HepG2 (cell line): Measurements from ENCODE around the gene ARHGAP22. TPM values are rescaled to one million over a fixed set of nuclear protein-coding genes. Genes with fewer than 3 reads are reported as not detected.

Source experiments
- ATAC-seq: fragments of 200-7000 bp; cut with Tn5 transposase; 3 replicates; pipeline ENCODE4 v1.9.1; 2020; ENCODE audit warnings: mild to moderate bottlenecking, moderate library complexity
- BruUV-seq: library from RNA; stranded (reverse); fragments of 400-500 nt; replicated peaks from 2 replicates; lab custom pipeline; 2021; lab: Mats Ljungman, UMichigan
- CTCF ChIA-PET: fragments of 300-600 bp; formaldehyde crosslinking; extraction: SDS; loops from one replicate; lab custom pipeline; 2021; ENCODE audit warnings: low total read pairs, inconsistent platforms, low intra/inter-chr PET ratio; lab: Yijun Ruan, JAX
- POLR2A ChIA-PET: fragments of 350-600 bp; sonication (Branson Sonifier 250); formaldehyde crosslinking; loops from one replicate; lab custom pipeline; 2020; ENCODE audit warnings: antibody characterized with exemption, inconsistent platforms; lab: Yijun Ruan, JAX
- DNase-seq: peaks from one replicate; pipeline ENCODE4 v3.0.0-alpha.2; 2015; ENCODE audit warnings: low spot score
- FAIRE-seq: peaks from 3 replicates; lab custom pipeline; 2011; peaks lifted over from hg19 to GRCh38; lab: Jason Lieb, UNC
- H2AFZ ChIP-seq: one replicate; pipeline ENCODE4 v1.6.1; 2011; ENCODE audit warnings: low read length, inconsistent platforms
- H3K27ac ChIP-seq: fragments of 300-600 bp; 3 replicates; pipeline ENCODE4 v1.8.0; 2011; ENCODE audit warnings: mixed run types, mild to moderate bottlenecking, mixed read lengths, low read length, inconsistent platforms; ENCODE audit not compliant: insufficient read depth; ENCODE audit errors: extremely low read length
- H3K27me3 ChIP-seq, 2 experiments: fragments of 200-600 bp in 1 of 2; 2 replicates in 1 of 2; 3 replicates in 1 of 2; pipeline versions ENCODE4 v1.6.0 to v1.8.0; 2011; ENCODE audit warnings: low read length in 2 of 2, mild to moderate bottlenecking in 2 of 2, moderate library complexity in 2 of 2, inconsistent platforms in 1 of 2; ENCODE audit not compliant: insufficient read depth in 2 of 2, control insufficient read depth in 1 of 2
- H3K36me3 ChIP-seq, 2 experiments: fragments of 200-600 bp in 1 of 2; replicated peaks in 1 of 2; 2 replicates in 1 of 2; 3 replicates in 1 of 2; pipeline versions ENCODE4 v1.5.1 to v1.8.0; 2011; ENCODE audit warnings: low read length in 2 of 2, inconsistent platforms in 1 of 2; ENCODE audit not compliant: insufficient read depth in 2 of 2, control insufficient read depth in 1 of 2
- H3K4me1 ChIP-seq: 2 replicates; pipeline ENCODE4 v1.5.1; 2012; ENCODE audit warnings: low read length, inconsistent platforms; ENCODE audit not compliant: insufficient read depth
- H3K4me2 ChIP-seq: 2 replicates; pipeline ENCODE4 v1.6.0; 2011; ENCODE audit warnings: low read depth, low read length, inconsistent platforms
- H3K4me3 ChIP-seq, 3 experiments: fragments of 200-600 bp in 1 of 3; sonication (generic), shearing (Covaris generic) in 1 of 3; replicated peaks in 1 of 3; 2 replicates each; pipeline ENCODE4 v1.5.1; 2011 to 2016; ENCODE audit warnings: low read length in 3 of 3, inconsistent platforms in 2 of 3, low read depth in 2 of 3, mild to moderate bottlenecking in 2 of 3, control low read depth in 1 of 3, mixed read lengths in 1 of 3; ENCODE audit not compliant: insufficient read depth in 1 of 3
- H3K79me2 ChIP-seq: one replicate; pipeline ENCODE4 v1.6.1; 2011; ENCODE audit warnings: low read length, inconsistent platforms; ENCODE audit not compliant: insufficient read depth
- H3K9ac ChIP-seq: 2 replicates; pipeline ENCODE4 v1.6.0; 2011; ENCODE audit warnings: mild to moderate bottlenecking, low read depth, low read length, inconsistent platforms; ENCODE audit not compliant: insufficient read depth
- H3K9me3 ChIP-seq: 2 replicates; pipeline ENCODE4 v1.5.1; 2012; ENCODE audit warnings: mild to moderate bottlenecking, low read length
- H4K20me1 ChIP-seq: 2 replicates; pipeline ENCODE4 v1.6.0; 2011; ENCODE audit warnings: inconsistent platforms, mild to moderate bottlenecking, low read length, moderate library complexity; ENCODE audit not compliant: insufficient read depth
- CAMTA2 ChIP-seq: sonication (generic); formaldehyde crosslinking; IDR thresholded peaks from 2 replicates; pipeline ENCODE4 v1.4.0; 2020; ENCODE audit warnings: mild to moderate bottlenecking, missing genetic modification reagents, borderline replicate concordance
- CEBPB ChIP-seq: IDR thresholded peaks from 2 replicates; pipeline ENCODE4 v1.6.1; 2011; ENCODE audit warnings: low read depth, low read length, improper control_type of control experiment, borderline replicate concordance
- GRHL1 ChIP-seq: sonication (generic); formaldehyde crosslinking; conservative IDR thresholded peaks from 2 replicates; pipeline ENCODE4 v1.8.0; 2022; ENCODE audit warnings: missing genetic modification reagents
- KAT7 ChIP-seq: IDR thresholded peaks from 2 replicates; pipeline ENCODE4 v1.6.1; 2018; ENCODE audit warnings: borderline replicate concordance, missing compliant biosample characterization
- MLXIP ChIP-seq: sonication (generic); formaldehyde crosslinking; IDR thresholded peaks from 2 replicates; pipeline ENCODE4 v1.9.0; 2021; ENCODE audit warnings: missing genetic modification reagents, borderline replicate concordance
- SP1 ChIP-seq, 2 experiments: fragments of 450-650 bp in 1 of 2; sonication (generic) in 1 of 2; formaldehyde crosslinking in 1 of 2; IDR thresholded peaks; 2 replicates each; pipeline versions ENCODE4 v1.4.0 to v1.6.1; 2016 to 2020; ENCODE audit warnings: missing genetic modification reagents in 1 of 2
- TBX2 ChIP-seq: sonication (generic); formaldehyde crosslinking; IDR thresholded peaks from 2 replicates; pipeline ENCODE4 v1.5.0; 2020; ENCODE audit warnings: missing genetic modification reagents, mild to moderate bottlenecking, borderline replicate concordance
- ZNF510 ChIP-seq: sonication (generic); formaldehyde crosslinking; IDR thresholded peaks from 2 replicates; pipeline ENCODE4 v1.4.0; 2020; ENCODE audit warnings: low read depth, mild to moderate bottlenecking, missing genetic modification reagents
- ZNF746 ChIP-seq: sonication (generic); formaldehyde crosslinking; IDR thresholded peaks from 2 replicates; pipeline ENCODE4 v1.8.0; 2022; ENCODE audit warnings: mild to moderate bottlenecking, missing genetic modification reagents
- WGBS: methylation state at CpG from one replicate; pipeline ENCODE4 v1.1.6; 2017; ENCODE audit warnings: low lambda C conversion rate; 5-methylcytosine and 5-hydroxymethylcytosine counted together
- in situ Hi-C: cut with HindIII; loops from 2 replicates; pipeline ENCODE4 v1.10.0; 2017; ENCODE audit warnings: low pct_unique_long_range_greater_than_20kb; ENCODE audit not compliant: extremely low pct_ligation_motif_present
- intact Hi-C: fragments of 100-400 bp; cut with micrococcal nuclease; formaldehyde crosslinking; loops from one replicate; pipeline ENCODE4 v1.10.0; 2022; ENCODE audit not compliant: unreplicated experiment
- polyA plus RNA-seq, 8 experiments: library from polyadenylated mRNA; depleted of rRNA in 3 of 8; stranded (reverse) in 7 of 8; unstranded in 1 of 8; fragments of >200 nt; fragmentation: Illumina TruSeq in 4 of 8; extraction: Trizol in 4 of 8; gene quantifications; 2 replicates each; pipeline versions ENCODE4 v1.2.1 to v1.2.3, GENCODE V29; 2011 to 2016; ENCODE audit warnings: low read depth in 4 of 8, missing spikeins in 1 of 8, mixed read lengths in 1 of 8; ENCODE audit not compliant: insufficient read depth in 1 of 8
- total RNA-seq, 5 experiments: library from RNA; depleted of rRNA; stranded (reverse); fragments of >200 nt; fragmentation: Illumina TruSeq; extraction: Trizol; gene quantifications; 2 replicates each; pipeline ENCODE4 v1.2.3, GENCODE V29; 2016; ENCODE audit warnings: low read depth in 1 of 5
- TF ChIP-seq, protein P1 (sequence below): sonication (generic); formaldehyde crosslinking; IDR thresholded peaks from 2 replicates; pipeline ENCODE4 v1.8.0; 2022; ENCODE audit warnings: missing genetic modification reagents, mild to moderate bottlenecking, borderline replicate concordance
- TF ChIP-seq, protein P2 (sequence below): sonication (generic); formaldehyde crosslinking; IDR thresholded peaks from 2 replicates; pipeline ENCODE4 v1.5.0; 2020; ENCODE audit warnings: mild to moderate bottlenecking, missing genetic modification reagents, borderline replicate concordance

The ARHGAP22 gene
- total and polyA plus RNA-seq, 2 of the 13 experiments (the other 11 are each of a cell fraction or from before 2014, with no cell fraction given), result 0.08 to 0.38 TPM

GRCh38 chr10:48564466-48565160 lies 40.3 kb downstream of the ARHGAP22 start:
- in situ Hi-C loops (no loop called here), intact Hi-C loops (no loop called here)
- no peak overlapping the region for H3K27ac ChIP-seq
- ATAC-seq (no peak), FAIRE-seq (no peak), DNase-seq (no peak)
- no peaks in the 10 kb centered on the region for H3K9me3 ChIP-seq
- ChIA-PET POLR2A (no interaction called here), CTCF (no interaction called here)
- no peaks in the 10 kb centered on the region for H3K4me1 ChIP-seq
- no TSS peak for BruUV-seq
- no peaks in the 10 kb centered on the region for H3K36me3 ChIP-seq
- peaks cover 3 to 5% of the 10 kb centered on the region in 2 experiments; a peak in 1 of 5 replicates for H3K27me3 ChIP-seq
- WGBS, result 8% methylated on average over 4 of the region's 9 CpGs
- H3K4me2 ChIP-seq, result no peak overlapping the region
- no peak overlapping the region for H3K4me3 ChIP-seq
- H3K79me2 ChIP-seq, result no peaks in the 10 kb centered on the region
- no peaks in the 10 kb centered on the region for H4K20me1 ChIP-seq
- no peak overlapping the region for H3K9ac ChIP-seq
- H2AFZ ChIP-seq, result no peak overlapping the region
- TF ChIP-seq ZNF746 (no peak), ZNF510 (CRISPR knock-in tag) (no peak), SP1 (IDR thresholded peaks at IDR 0.05) (no peak), SP1 (CRISPR knock-in tag; IDR thresholded peaks at IDR 0.05) (no peak), CAMTA2 (CRISPR knock-in tag) (no peak), KAT7 (no peak), TBX2 (CRISPR knock-in tag) (no peak), CEBPB (no peak), GRHL1 (no peak), MLXIP (CRISPR knock-in tag) (no peak)
- TF ChIP-seq, protein P1, sequence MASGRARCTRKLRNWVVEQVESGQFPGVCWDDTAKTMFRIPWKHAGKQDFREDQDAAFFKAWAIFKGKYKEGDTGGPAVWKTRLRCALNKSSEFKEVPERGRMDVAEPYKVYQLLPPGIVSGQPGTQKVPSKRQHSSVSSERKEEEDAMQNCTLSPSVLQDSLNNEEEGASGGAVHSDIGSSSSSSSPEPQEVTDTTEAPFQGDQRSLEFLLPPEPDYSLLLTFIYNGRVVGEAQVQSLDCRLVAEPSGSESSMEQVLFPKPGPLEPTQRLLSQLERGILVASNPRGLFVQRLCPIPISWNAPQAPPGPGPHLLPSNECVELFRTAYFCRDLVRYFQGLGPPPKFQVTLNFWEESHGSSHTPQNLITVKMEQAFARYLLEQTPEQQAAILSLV (CRISPR knock-in tag), result no peak
- TF ChIP-seq, protein P2, sequence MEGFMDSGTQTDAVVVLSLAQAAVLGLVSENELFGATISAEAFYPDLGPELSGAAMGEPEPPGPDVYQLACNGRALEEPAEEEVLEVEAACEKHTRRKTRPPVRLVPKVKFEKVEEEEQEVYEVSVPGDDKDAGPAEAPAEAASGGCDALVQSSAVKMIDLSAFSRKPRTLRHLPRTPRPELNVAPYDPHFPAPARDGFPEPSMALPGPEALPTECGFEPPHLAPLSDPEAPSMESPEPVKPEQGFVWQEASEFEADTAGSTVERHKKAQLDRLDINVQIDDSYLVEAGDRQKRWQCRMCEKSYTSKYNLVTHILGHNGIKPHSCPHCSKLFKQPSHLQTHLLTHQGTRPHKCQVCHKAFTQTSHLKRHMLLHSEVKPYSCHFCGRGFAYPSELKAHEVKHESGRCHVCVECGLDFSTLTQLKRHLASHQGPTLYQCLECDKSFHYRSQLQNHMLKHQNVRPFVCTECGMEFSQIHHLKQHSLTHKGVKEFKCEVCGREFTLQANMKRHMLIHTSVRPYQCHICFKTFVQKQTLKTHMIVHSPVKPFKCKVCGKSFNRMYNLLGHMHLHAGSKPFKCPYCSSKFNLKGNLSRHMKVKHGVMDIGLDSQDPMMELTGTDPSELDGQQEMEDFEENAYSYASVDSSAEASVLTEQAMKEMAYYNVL (CRISPR knock-in tag), result no peak
